Activated effector memory CD4-positive, alpha-beta T cell treated with anti-CD3 and anti-CD28 coated beads, Interleukin-2, amount 50 U/mL, for 16 hours (primary cell): ENCODE data around the gene WDR1.

ENCODE experiments used
- DNase-seq: peaks from one replicate; pipeline ENCODE4 v3.0.0-alpha.2; 2020

Gene WDR1

DNA sequence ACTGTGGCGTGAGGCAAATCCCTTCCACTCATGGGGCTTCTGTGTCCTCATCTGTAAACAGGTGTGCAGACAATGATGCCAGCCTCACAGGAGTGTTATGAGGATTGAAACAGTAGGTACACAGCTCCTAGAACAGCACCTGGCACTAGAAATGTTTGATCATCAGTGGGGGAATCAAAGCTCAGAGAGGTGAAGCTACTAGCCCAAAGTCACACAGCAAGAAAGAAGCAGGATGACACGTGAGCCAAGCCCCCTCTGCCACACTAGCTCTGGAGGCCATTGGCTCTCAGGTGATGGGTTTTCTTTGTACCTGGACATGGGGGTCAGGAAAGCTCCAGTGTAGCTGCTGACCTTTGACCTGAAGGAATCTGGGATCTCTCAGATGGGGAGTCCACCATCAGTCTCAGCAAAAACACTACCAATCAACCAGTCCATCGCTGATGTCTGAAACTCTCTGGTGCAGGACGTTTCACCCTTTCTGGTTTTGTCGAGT is 81.9 kb downstream of the WDR1 start:
- DNase-seq = no peak

GRCh38 chr4:10034136-10034535 is 82.5 kb downstream of the WDR1 start:
- DNase-seq = peak; percentile 33

GRCh38 chr4:10033191-10033881 is 83.3 kb downstream of the WDR1 start:
- peak; percentile 50 for DNase-seq

- DNase-seq = peak; percentile 46
Measured at GRCh38 chr4:10032625-10033024, 84.0 kb downstream of the WDR1 start.

DNA sequence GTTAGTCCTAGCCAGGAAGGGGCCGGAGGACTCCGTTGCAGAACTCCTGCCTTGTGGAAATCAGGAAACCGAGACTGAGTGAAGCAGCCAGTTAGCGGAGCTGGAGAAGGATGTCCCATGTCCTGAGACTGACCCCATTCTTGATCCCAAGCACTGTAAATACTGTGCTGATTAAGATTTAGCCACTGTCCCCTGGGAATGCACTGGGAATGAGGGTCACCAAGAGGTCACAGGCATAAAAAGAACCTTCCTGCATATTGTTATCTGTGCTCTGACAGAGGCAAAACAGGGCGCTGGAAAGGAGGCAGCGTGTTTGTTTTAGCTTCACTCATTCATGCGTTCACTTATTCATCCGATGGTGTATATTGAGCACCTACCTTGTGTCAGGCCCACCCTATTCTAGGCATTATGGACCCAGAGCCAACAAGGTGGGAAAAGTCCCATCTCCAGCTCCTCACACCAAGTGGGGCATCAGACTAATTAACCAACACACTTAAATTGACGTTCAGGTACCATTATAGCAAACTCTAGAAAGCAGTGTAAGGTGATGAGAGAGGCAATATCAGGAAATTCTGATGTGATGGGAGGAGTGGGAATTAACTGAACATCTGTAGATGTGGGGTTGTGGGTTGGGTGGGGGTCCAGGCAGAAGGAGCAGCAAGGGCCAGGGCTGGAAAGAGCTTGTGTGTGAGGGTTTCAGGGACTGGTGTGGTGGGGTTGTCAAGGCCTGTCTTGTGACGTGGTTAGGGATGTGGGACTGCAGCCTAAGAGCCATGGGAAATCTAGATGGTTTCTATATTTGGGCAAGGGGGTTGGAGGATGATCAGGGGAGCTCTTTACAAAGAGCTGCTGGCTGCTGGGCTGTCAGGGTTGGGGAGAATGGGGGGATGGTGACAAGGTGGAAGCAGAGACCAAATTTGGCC is 84.7 kb downstream of the WDR1 start:
- peak; percentile 34 for DNase-seq

DNA sequence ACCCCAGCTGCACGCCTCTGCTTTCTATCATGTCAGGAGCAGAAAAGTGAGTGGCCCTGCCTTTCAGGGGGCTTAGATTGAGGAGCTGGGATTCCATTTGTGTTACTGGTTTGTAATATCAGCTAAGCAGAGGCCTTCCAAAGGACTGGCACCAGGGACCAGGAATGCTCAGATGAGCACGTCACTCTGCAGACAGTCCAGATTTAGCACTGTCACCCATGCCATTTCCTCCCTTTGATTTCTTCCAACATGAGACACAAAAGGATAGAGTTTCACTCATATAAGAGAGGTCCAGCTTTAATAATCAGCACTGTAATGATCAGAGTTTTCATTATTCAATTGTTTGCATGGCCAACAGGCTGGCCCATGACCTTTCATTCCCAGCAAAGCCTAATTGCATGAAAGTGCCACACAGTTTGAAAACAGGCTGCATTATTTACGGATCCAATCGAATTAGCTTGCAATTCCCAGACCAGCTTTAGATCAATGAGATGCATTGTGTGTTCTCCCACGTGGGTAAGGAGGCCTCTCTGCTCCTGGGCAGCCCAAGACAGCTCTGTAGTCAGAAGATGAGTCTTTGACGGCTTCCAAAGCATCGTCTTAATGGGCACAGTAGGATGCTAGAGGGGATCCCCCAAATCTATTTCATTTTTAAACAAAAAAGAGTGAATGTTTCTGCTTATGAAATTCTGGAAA is 85.5 kb downstream of the WDR1 start:
- peak; percentile 4 for DNase-seq

- no peak for DNase-seq
Measured at GRCh38 chr4:10029403-10029802, 87.2 kb downstream of the WDR1 start.

DNA sequence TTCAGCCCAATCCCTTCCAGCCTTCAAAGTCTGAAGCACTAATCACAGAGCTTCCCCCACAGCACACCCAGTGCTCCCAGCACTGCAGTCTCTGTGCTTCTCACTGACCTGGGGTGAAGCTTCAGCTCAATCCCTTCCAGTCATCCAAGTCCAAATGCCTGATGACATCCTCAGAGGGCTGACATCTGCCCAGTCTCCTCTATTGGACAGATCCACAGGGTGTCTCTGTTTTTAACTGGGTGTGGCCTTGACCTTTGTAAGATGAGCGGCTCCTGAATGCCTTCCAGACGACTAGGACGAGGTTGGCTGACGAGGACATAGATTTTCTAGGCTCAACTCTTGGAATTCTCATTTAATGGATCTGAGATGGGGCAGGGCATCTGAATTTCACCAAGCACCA is 87.7 kb downstream of the WDR1 start:
- peak; percentile 24 for DNase-seq

DNA sequence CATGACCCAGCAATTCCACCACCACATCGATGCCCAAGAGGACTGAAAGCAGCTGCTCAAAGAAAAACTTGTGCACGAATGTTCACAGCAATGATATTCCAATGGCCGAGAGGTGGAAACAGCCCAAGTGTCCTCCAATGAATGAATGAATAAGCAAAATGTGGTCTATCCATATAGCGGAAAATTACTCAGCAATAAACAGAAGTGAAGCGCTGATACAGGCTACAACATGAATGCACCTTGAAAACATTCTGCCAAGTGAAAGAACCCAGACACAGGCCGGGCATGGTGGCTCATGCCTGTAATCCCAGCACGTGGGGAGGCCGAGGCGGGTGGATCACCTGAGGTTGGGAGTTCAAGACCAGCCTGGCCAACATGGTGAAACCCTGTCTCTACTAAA is 90.1 kb downstream of the WDR1 start:
- peak; percentile 19 for DNase-seq

DNA sequence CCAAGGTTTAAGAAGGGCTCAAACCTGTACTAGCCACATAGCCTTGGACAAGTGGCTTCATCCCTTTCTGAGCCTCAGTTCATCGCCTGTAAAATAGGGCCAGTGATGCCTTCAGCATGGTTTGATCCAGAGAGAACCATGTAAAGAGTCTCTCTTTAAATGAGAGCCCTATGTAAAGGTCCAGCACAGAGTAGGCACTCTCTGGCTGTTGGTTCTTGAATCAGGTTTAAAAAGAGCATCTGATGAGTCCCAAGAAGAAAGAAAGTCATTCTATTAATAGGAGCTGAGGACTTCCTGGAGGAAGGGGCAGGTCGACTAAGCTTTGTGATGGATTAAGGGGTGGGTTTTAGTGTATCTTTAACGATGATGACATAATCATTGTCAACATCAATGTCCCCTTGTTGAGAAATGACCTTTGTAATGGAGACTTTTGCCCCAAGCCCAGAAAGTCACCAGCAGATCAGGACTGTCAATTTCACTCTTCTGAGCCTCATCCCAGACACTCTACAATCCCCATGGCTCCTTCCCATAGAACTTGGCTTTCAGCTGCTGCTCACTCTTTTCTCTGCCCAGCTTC is 91.3 kb downstream of the WDR1 start:
- no peak for DNase-seq
